Brain microvascular endothelial cell (primary cell): Measurements from ENCODE around the gene CYP11A1.
A peak's percentile ranks its signal among the peaks of the same experiment; 100 is the strongest.

Source experiments
- DNase-seq: peaks from one replicate; pipeline ENCODE4 v3.0.0-alpha.2; 2020
- H3K27ac ChIP-seq: fragments of 250-450 bp; sonication (Bioruptor Pico); 2 replicates; pipeline ENCODE4 v1.5.1; 2020; ENCODE audit warnings: mild to moderate bottlenecking, moderate library complexity
- H3K27me3 ChIP-seq: fragments of 250-450 bp; sonication (Bioruptor Pico); replicated peaks from 2 replicates; pipeline ENCODE4 v1.5.1; 2020; ENCODE audit warnings: mild to moderate bottlenecking
- H3K36me3 ChIP-seq: fragments of 250-450 bp; sonication (Bioruptor Pico); replicated peaks from 2 replicates; pipeline ENCODE4 v1.5.1; 2020; ENCODE audit warnings: mild to moderate bottlenecking
- H3K4me3 ChIP-seq: 2 replicates; pipeline ENCODE4 v1.5.1; 2011; ENCODE audit warnings: low read depth, mild to moderate bottlenecking, control low read depth, low read length, moderate library complexity
- in situ Hi-C: cut with HindIII; loops from 2 replicates; pipeline ENCODE4 v1.10.0; 2017; ENCODE audit warnings: low sequenced_read_pairs, low pct_ligation_motif_present
- TF ChIP-seq, protein P1 (sequence below): IDR thresholded peaks from 2 replicates; pipeline ENCODE4 v1.5.1; 2011; ENCODE audit warnings: low read depth, mild to moderate bottlenecking, moderate library complexity, low read length, control low read depth, inconsistent platforms; ENCODE audit errors: missing control alignments

CYP11A1 gene

GRCh38 chr15:74370471-74370870 is 3.0 kb upstream of the CYP11A1 start:
- in situ Hi-C loops: loop anchor here (25.0 kb wide), 1 partner anchor 392 kb away; no protein-coding TSS in a partner anchor
- TF ChIP-seq, protein P1, sequence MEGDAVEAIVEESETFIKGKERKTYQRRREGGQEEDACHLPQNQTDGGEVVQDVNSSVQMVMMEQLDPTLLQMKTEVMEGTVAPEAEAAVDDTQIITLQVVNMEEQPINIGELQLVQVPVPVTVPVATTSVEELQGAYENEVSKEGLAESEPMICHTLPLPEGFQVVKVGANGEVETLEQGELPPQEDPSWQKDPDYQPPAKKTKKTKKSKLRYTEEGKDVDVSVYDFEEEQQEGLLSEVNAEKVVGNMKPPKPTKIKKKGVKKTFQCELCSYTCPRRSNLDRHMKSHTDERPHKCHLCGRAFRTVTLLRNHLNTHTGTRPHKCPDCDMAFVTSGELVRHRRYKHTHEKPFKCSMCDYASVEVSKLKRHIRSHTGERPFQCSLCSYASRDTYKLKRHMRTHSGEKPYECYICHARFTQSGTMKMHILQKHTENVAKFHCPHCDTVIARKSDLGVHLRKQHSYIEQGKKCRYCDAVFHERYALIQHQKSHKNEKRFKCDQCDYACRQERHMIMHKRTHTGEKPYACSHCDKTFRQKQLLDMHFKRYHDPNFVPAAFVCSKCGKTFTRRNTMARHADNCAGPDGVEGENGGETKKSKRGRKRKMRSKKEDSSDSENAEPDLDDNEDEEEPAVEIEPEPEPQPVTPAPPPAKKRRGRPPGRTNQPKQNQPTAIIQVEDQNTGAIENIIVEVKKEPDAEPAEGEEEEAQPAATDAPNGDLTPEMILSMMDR: no peak
- H3K27ac ChIP-seq: no peak overlapping the region
- DNase-seq: no peak
- H3K27me3 ChIP-seq: no peaks in the 10 kb centered on the region
- no peaks in the 10 kb centered on the region for H3K36me3 ChIP-seq
- no peak overlapping the region for H3K4me3 ChIP-seq

DNA sequence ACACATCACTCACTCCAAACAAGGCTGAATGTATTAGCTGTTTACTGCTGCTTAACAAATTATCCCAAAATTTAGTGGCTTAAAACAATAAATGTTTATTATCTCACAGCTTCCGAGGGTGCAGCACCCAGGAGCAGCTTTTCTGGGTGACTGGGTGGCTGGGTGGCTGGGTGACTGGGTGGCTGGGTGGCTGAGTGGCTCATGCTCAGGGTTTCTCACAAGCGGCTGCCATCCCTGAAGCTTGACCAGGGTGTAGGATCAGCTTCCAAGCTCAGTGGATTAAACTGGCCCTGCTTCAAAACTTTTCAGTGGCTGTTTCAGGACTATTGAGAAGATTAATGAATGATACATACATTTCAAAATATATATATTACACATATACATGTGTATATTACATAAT is 2.3 kb upstream of the CYP11A1 start:
- H3K36me3 ChIP-seq: no peaks in the 10 kb centered on the region
- no peak for DNase-seq
- H3K27me3 ChIP-seq: no peaks in the 10 kb centered on the region
- TF ChIP-seq, protein P1: no peak
- no peak overlapping the region for H3K4me3 ChIP-seq
- H3K27ac ChIP-seq: no peak overlapping the region
- in situ Hi-C loops: loop anchor here (25.0 kb wide), 1 partner anchor 393 kb away; no protein-coding TSS in a partner anchor

GRCh38 chr15:74369084-74369745 is 1.8 kb upstream of the CYP11A1 start:
- in situ Hi-C loops: loop anchor here (25.0 kb wide), 1 partner anchor 393 kb away; no protein-coding TSS in a partner anchor
- Histone ChIP-seq H3K27ac (no peak overlapping the region), H3K4me3 (no peak overlapping the region), H3K36me3 (no peaks in the 10 kb centered on the region), H3K27me3 (no peaks in the 10 kb centered on the region)
- no peak for DNase-seq
- TF ChIP-seq, protein P1: no peak

DNA sequence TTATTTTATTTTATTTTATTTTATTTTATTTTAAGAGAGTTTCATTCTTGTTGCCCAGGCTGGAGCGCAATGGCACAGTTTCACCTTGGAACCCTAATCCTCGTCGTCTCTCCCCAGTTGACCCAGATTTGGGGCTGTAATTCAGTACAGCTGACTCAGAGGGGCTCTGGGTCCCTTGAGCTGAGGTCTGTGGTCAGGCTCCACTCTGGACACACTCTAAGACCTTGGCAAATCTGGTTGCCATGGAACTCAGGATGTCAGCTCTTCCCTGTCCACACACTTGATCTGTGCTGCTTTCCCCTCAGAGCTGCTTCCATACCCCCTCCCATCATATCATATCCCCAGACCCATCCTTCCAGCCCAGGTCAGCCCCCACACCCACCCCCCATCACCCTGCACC is 675 bp upstream of the CYP11A1 start:
- TF ChIP-seq, protein P1: no peak
- in situ Hi-C loops: loop anchor here (25.0 kb wide), 1 partner anchor 394 kb away; no protein-coding TSS in a partner anchor

GRCh38 chr15:74365598-74366445 is 1.6 kb downstream of the CYP11A1 start:
- H3K4me3 ChIP-seq: peak overlapping the region; percentile 61
- DNase-seq: peak; percentile 10
- no peaks in the 10 kb centered on the region for H3K36me3 ChIP-seq
- TF ChIP-seq, protein P1: no peak
- in situ Hi-C loops: loop anchor here (25.0 kb wide), 1 partner anchor 396 kb away; no protein-coding TSS in a partner anchor
- H3K27me3 ChIP-seq: no peaks in the 10 kb centered on the region
- H3K27ac ChIP-seq: no peak overlapping the region

More for the DNA sequence above, 675 bp upstream of the CYP11A1 start:
- H3K27ac ChIP-seq: no peak overlapping the region
- no peak overlapping the region for H3K4me3 ChIP-seq
- H3K27me3 ChIP-seq: no peaks in the 10 kb centered on the region
- H3K36me3 ChIP-seq: no peaks in the 10 kb centered on the region
- no peak for DNase-seq
